Esophagus muscularis mucosa (tissue), 3 donors: Measurements from ENCODE around the gene VGLL4.

Experiments used
- POLR2AphosphoS5 ChIP-seq, 2 donors: sonication (generic); formaldehyde crosslinking; IDR thresholded peaks; one replicate each; pipeline ENCODE4 v1.6.1; 2017; ENCODE audit warnings: antibody characterized with exemption in 2 of 2
- TF ChIP-seq, protein P1 (sequence below), 3 experiments: fragments of 200-600 bp in 2 of 3; fragments of 450-650 bp in 1 of 3; sonication (generic) in 2 of 3; IDR thresholded peaks; one replicate each; pipeline ENCODE4 v1.5.1; 2017 to 2019; ENCODE audit warnings: antibody characterized with exemption in 3 of 3, mild to moderate bottlenecking in 2 of 3, moderate library complexity in 1 of 3

DNA sequence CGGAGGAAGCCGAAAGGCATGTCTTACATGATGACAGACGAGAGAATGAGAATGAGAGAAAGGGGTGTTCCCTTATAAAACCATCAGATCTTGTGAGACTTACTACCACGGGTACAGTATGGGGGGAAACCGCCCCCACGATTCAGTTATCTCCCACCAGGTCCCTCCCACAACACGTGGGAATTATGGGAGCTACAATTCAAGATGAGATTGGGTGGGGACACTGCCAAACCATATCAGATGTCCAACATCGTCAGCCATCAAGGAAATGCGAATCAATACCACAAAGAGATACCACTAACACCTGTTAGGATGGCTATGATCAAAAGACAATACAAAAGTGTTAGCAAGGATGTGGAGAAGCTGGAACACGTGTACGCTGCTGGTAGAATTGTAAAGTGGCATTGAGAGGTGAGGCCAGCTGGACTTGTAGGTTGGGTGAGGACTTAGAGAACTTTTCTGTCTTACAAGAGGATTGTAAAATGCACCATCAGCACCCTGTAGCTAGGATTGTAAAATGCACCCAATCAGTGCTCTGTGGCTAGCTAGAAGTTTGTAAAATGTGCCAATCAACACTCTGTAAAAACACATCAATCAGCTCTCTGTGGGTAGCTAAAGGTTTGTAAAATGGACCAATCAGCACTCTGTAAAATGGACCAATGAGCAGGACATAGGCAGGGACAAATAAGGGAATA lies 37.5 kb downstream of the VGLL4 start:
- TF ChIP-seq, protein P1, sequence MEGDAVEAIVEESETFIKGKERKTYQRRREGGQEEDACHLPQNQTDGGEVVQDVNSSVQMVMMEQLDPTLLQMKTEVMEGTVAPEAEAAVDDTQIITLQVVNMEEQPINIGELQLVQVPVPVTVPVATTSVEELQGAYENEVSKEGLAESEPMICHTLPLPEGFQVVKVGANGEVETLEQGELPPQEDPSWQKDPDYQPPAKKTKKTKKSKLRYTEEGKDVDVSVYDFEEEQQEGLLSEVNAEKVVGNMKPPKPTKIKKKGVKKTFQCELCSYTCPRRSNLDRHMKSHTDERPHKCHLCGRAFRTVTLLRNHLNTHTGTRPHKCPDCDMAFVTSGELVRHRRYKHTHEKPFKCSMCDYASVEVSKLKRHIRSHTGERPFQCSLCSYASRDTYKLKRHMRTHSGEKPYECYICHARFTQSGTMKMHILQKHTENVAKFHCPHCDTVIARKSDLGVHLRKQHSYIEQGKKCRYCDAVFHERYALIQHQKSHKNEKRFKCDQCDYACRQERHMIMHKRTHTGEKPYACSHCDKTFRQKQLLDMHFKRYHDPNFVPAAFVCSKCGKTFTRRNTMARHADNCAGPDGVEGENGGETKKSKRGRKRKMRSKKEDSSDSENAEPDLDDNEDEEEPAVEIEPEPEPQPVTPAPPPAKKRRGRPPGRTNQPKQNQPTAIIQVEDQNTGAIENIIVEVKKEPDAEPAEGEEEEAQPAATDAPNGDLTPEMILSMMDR (IDR thresholded peaks at IDR 0.05): no peak
- no peak for TF ChIP-seq POLR2AphosphoS5 (IDR thresholded peaks at IDR 0.05)
